Measurements from ENCODE around the gene SORL1.

SORL1 gene

DNA sequence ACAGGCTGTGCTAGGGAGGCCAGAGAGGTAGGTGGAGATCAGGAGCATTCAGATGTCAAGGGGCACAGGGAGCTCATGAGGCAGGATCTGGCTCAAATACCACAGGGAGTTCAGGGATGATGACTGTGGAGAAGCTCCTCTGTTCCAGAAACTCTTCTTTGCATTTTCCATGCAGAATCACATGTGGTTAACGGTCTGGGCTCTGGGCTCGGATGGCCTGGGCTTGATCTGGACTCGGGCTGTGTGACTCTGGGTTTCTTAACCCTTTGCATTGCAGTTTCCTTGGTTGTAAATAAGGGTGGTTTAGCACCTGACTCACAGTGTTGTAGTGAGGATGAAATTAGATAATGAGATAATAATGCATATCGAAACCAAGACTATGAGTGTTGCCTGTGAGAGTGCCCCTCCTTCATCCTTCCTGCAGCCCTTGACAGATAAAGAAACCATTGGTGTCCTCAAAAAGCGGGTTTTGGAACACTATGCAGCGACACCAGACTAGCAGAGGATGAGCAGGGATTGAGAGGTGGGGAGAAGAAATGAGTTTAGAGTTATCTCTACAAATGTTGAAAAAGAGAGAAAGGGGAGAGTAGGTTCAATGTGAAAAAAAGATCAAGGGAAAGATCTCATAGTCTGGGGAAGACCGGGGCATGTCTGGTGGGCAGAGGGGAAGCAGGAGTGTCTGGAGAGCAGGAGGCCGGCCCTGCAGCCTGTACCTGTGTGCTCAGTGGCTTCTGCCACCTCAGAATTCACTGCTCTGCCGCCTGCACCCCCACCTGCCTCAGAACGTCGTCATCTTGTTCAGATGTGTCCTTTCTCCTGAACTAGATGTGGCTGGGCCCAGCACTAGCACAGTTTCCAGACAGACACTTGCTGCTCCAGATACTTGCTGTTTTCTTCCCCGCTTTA lies 198.5 kb downstream of the SORL1 start:
- TF ChIP-seq POLR2A (IDR thresholded peaks at IDR 0.05; ENCODE audit: low read depth, low read length) = no peak
- DNase-seq (ENCODE audit: insufficient read length, low spot score) (no peak), FAIRE-seq (no peak)

DNA sequence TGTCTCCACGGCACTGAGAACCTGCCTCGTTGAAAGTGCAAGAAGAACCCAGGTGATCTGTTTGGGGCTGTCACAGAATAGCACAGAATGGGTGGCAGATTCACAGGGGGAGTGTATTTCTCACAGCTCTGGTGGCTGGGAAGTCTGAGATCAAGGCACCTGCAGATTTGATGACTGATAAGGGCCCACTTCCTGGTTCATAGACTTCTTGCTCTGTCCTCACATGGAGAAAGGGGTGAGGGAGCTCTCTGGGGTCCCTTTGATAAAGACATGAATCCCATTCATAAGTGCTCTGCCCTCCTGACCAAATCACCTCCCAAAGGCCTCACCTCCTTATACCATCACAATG lies 199.1 kb downstream of the SORL1 start:
- FAIRE-seq (no peak), DNase-seq (ENCODE audit: insufficient read length, low spot score) (no peak)
- no peak for TF ChIP-seq POLR2A (IDR thresholded peaks at IDR 0.05; ENCODE audit: low read depth, low read length)

DNA sequence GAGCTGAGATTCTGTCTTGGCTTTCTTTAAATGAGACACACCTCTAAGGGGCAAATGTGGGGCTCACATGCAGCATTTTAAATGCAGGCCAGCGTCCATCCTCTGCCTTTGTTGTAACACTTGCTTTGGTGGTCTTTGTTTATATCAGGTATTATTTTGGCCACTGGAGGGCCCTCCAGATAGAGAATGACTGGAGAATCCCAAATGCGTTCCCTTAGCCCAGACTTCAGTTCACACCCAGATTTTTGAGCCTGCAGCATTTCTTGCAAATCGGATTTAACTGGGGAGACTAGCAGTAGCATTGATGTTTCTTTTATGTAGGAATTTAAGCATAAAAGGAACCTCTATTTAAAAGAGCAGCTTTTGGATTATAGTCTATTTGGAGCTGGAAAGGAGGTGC lies 200.9 kb downstream of the SORL1 start:
- no peak for TF ChIP-seq POLR2A (IDR thresholded peaks at IDR 0.05; ENCODE audit: low read depth, low read length)
- DNase-seq (ENCODE audit: insufficient read length, low spot score) = no peak
- no peak for FAIRE-seq

DNA sequence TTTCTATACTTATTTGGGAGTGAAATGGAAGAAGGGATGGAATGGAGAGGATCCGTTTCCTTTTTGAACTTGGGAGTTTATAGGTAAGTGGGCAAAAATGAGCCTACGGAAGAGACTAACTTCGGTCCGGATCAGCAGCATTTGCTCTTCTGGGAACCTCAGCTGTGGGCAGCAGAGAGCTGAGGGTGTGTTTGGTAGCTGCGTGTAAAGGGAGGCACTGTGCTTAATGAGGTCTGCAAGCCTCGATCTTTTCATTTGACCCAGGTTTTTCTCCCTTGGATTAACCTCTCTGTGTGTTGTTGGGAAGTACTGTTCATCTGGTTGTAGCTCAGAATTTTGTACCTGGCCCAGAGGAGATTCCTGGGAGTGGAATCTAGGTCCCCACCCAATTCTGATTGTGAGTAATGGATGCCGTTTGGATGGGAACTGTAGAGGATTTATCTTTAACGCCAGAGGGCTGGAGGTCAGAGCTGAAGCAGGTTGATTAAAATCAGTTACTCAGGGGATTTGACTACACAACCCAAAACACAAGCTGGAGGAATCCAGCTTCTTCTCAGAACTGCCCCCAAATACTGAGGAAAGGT lies 202.2 kb downstream of the SORL1 start:
- no peak for FAIRE-seq
- TF ChIP-seq POLR2A (IDR thresholded peaks at IDR 0.05; ENCODE audit: low read depth, low read length) = no peak

DNA sequence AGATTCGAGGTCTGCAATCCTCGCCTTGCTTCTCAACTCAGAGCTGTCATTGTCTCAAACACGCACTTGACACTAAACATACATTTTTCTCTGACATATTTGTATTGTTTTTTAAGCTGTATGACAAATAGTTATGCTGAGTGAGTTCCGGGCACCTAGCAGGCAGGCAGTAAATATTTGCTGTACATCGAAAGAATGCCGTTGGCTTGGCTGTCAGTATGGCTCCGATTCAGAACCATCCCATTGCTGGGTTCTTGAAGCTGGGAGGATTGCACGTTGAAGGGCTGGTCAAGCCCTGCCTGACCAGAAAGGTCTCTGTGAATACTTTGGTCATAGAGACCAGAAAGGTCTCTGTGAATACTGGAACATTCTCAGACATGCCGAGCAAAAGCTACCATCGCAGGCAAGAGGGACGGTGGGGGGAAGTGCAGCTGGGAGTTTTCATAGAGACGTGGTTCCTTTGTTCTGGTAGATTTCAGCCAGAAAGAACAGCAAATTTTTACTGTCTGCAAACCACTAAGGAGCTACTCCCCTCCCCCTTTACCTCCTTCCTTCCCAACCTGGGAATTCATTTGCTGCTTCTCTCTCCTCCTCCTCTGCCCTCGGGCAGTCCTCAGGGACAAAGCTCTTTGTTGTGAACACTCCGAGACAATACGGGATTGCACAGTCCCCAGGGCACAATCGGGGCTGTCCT lies 202.9 kb downstream of the SORL1 start:
- no peak for FAIRE-seq
- no peak for DNase-seq (ENCODE audit: insufficient read length, low spot score)
- TF ChIP-seq POLR2A (IDR thresholded peaks at IDR 0.05; ENCODE audit: low read depth, low read length) = no peak

More for the DNA sequence above, 202.2 kb downstream of the SORL1 start:
- no peak for DNase-seq (ENCODE audit: insufficient read length, low spot score)

DNA sequence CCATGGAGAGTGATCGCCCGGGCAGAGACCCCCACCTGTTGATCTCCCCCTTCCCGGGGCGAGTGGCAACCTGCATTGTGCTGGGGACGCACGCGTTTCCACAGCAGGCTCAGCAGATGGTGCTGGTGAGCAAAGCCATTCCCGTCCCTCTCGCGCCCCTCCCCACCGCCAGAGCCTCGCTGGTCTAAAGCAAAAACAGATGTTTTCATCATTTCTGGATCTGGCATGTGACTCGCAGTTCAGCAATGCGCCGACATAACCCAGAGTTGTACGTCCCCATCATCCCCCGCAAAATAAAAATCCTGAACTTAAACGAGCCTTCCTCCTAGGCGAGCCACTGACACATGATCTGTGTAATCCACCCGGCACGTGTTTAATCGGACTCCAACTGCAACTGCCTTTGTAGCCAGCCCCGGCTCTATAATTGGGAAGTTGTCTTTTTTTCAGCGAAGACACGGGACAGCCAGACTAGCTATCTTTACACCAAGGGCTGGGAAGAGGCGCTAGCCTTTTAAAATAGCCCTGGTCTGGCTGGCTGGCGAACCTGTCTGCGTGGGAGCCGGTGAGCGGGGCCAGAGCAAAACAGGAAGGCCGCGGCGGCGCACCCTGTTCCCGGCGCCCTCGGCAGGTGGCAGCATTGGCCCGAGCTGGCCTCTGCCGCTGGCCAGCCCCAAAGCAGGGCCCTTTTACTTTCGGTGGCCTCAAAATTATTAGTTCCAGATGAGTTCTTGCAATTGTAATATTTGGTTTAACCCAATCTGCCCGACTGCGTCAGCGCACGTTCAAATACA lies 203.6 kb downstream of the SORL1 start:
- no peak for TF ChIP-seq POLR2A (IDR thresholded peaks at IDR 0.05; ENCODE audit: low read depth, low read length)
- peak; percentile 75 for FAIRE-seq
- peak; percentile 56 for DNase-seq (ENCODE audit: insufficient read length, low spot score)

DNA sequence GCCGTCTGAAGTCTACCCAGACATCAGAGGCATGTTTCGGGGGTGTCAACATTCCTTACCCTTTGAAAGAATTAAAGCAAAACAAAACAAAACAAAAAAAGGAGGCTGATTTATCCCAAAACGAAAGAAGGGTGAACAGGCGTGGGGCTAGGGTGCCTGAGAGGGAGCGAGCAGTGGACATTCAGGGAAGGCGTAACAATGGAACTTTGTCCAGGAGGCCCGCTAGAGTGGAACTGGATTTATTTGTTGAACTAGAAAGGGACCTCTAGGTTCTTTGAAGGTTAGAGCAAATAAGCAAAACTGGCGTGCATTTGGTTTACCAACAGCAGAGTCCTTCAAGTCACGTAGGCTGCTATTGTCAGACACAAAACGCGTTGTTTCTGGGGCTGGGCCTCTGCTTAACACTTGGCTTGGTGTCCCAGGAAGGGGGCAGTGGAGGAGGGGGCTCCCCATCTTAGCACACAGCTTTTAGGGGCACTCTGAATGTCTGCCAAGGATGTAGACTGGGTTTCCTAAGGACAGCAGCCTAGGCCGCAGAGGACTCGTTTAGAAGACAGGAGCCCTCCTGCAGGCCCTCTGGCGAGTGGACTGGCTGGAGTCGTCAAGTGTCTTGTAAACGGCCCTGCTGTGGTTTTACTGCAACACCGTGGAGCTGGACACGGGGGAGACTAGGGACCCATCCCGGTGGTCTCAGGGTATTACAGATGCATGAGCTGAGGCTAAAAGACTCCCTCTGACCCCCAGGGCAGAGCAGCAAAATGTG lies 204.4 kb downstream of the SORL1 start:
- no peak for TF ChIP-seq POLR2A (IDR thresholded peaks at IDR 0.05; ENCODE audit: low read depth, low read length)
- DNase-seq (ENCODE audit: insufficient read length, low spot score) = no peak
- FAIRE-seq = no peak

DNA sequence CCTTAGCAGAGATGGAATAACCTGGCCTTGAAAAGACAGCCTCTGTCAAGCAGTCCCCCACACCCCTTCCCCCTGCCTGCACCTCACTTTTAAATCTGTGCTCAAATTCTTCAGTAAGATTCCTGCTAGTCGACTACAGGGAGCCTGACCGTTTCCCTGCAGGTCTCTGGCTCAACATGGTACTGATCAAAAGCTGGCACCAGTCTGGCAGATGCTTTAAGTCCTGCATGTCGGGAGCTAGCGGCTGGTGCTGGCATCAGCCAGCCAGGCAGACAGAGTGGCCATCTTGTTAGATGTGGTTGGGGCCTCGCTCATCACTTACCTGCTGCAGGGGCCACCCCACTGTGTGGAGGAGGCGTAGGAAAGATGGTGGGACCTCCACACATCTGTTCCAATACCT lies 205.0 kb downstream of the SORL1 start:
- DNase-seq (ENCODE audit: insufficient read length, low spot score) = no peak
- FAIRE-seq = no peak
- TF ChIP-seq POLR2A (IDR thresholded peaks at IDR 0.05; ENCODE audit: low read depth, low read length) = no peak

DNA sequence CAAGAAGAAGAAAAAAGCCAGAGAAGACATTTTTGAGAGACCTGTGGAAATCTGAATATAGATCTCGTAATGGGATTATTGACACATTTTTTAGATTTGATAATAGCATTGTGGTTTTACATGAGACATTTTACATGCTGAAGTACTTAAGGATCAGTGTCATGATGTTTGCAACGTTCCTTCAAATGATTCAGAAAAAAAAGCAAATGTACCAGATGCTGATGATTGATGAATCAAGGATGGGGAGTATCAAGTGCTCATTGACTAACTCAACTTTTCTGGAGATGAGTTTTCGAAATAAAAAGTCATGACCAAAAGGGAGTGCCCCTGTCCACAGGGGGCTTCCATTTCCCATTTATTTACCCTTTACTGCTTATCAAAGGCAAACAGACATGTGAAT lies 207.7 kb downstream of the SORL1 start:
- DNase-seq (ENCODE audit: insufficient read length, low spot score) (no peak), FAIRE-seq (no peak)
- TF ChIP-seq POLR2A (IDR thresholded peaks at IDR 0.05; ENCODE audit: low read depth, low read length) = no peak

DNA sequence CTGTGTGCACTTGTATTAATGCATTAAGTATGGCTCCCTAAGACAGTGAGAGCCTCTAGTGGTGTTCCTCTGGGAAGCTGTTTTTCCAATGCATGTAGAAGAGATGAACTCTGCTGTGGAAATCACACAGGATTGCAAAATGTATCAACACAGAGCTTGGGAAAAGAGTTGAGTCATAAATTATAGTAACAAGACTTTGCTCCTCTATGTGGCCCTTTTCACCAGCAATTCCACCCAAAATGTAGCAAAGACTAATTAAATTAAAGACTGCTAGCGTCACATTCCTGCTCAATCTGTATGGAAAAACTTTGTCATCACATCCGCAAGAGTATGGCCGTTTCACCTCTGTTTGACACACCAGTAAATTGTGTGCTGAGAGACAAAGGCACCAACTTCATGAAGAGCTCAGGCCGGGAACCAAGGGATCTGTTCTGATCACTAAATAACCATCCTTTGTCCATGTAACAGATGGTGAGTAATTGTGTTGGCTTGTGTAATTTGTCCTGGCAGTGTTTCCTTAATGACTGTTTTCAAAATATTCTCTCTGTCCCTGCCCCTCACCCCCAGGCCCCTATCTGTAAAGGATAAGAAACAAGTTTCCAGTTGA lies 209.9 kb downstream of the SORL1 start:
- TF ChIP-seq POLR2A (IDR thresholded peaks at IDR 0.05; ENCODE audit: low read depth, low read length) = no peak
- FAIRE-seq (no peak), DNase-seq (ENCODE audit: insufficient read length, low spot score) (no peak)

DNA sequence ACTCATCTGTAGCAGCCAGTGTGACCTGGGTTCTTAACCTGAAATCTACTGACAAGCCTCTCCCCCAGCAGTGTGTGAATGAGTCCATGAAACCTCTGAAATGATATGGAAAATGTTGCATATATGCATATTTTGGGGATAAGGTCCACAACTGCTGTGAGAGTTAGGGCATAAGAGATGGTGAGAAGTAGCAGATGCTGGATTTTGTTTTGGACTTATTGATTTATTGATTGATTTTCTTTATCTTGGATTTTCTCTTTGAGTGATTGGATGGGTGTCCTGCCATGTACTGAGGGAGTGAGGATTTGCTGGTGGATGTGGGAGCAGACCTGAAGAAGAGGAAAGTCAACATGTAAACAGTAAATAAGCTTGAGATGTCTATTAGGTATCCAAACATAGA lies 212.0 kb downstream of the SORL1 start:
- FAIRE-seq (no peak), DNase-seq (ENCODE audit: insufficient read length, low spot score) (no peak)
- no peak for TF ChIP-seq POLR2A (IDR thresholded peaks at IDR 0.05; ENCODE audit: low read depth, low read length)

DNA sequence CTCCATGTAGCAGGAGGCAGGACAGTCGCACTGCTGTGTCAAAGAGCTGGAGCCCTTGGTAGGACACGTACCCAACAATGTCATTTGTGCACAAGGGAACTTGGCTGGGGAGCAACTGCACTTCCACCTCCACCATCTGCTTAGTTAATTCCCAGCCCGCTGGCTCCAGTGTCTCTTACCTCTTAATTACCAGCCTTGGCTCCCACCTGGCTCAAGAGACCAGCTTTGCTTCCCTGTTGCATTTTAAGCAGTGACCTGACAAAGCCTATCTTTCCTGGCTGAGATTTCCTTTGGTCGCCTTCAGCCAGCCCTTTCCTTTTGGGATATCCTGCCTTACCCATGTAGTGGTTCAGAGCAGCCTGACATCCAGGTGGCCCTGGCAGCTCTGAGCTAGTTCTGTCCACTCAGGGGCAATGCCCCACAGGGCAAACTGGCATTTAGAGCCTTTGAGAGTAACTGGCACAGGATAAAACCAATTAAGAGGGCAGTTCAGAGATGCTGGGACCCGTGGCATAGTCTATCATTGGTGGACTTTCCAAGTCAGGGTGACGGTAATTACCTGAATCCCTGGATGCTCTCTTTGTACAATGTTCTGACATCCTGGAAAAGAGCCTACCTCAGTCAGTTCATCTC lies 213.2 kb downstream of the SORL1 start:
- no peak for TF ChIP-seq POLR2A (IDR thresholded peaks at IDR 0.05; ENCODE audit: low read depth, low read length)
- FAIRE-seq = no peak
- DNase-seq (ENCODE audit: insufficient read length, low spot score) = no peak
